A549 (cell line): ENCODE measurements around the gene OMP. TPM values are rescaled to one million over a fixed set of nuclear protein-coding genes. Genes with fewer than 3 reads are reported as not detected.

Source experiments
- ATAC-seq, 2 experiments: fragments of 200-7000 bp in 1 of 2; fragments of >200 bp in 1 of 2; cut with Nextera tagmentation in 1 of 2; cut with Tn5 transposase in 1 of 2; 3 replicates each; pipeline versions ENCODE4 v1.8.0 to v1.9.1; 2018 to 2020; ENCODE audit warnings: mild to moderate bottlenecking in 1 of 2, moderate library complexity in 1 of 2
- CTCF ChIA-PET: fragments of 300-600 bp; sonication (Branson Sonifier 250); formaldehyde crosslinking; extraction: SDS; loops from one replicate; lab custom pipeline; 2021; ENCODE audit warnings: antibody characterized with exemption, inconsistent platforms; lab: Yijun Ruan, JAX
- POLR2A ChIA-PET: fragments of 350-600 bp; formaldehyde crosslinking; extraction: SDS; loops from one replicate; lab custom pipeline; 2021; ENCODE audit warnings: antibody characterized with exemption, inconsistent platforms; lab: Yijun Ruan, JAX
- DNase-seq, 2 experiments: peaks; one replicate each; pipeline versions ENCODE4 v3.0.0 to v3.0.0-alpha.2; 2011 to 2016; ENCODE audit warnings: low read depth in 1 of 2, low spot score in 1 of 2
- FAIRE-seq: peaks from 2 replicates; lab custom pipeline; 2011; peaks lifted over from hg19 to GRCh38; lab: Jason Lieb, UNC
- H3K27ac ChIP-seq, 2 experiments: fragments of >200 bp; sonication (Bioruptor Twin); formaldehyde crosslinking; 3 replicates each; pipeline ENCODE4 v1.5.1; 2016 to 2017
- H3K4me1 ChIP-seq: fragments of >200 bp; sonication (Bioruptor Twin); formaldehyde crosslinking; 3 replicates; pipeline ENCODE4 v1.6.1; 2016
- H3K4me2 ChIP-seq: fragments of >200 bp; sonication (Bioruptor Twin); formaldehyde crosslinking; 3 replicates; pipeline ENCODE4 v1.6.1; 2016
- H3K4me3 ChIP-seq: fragments of >200 bp; sonication (Bioruptor Twin); formaldehyde crosslinking; 3 replicates; pipeline ENCODE4 v1.5.1; 2016
- H3K9me3 ChIP-seq: fragments of >200 bp; sonication (Bioruptor Twin); formaldehyde crosslinking; 3 replicates; pipeline ENCODE4 v1.6.1; 2016
- CBX2 ChIP-seq: fragments of 200-600 bp; sonication (generic); IDR thresholded peaks from 2 replicates; pipeline ENCODE4 v1.6.1; 2016; ENCODE audit warnings: low read depth, mild to moderate bottlenecking, borderline replicate concordance
- CHD4 ChIP-seq: fragments of 200-600 bp; sonication (generic); IDR thresholded peaks from 2 replicates; pipeline ENCODE4 v1.6.1; 2016; ENCODE audit warnings: antibody characterized with exemption, mild to moderate bottlenecking, borderline replicate concordance
- EHF ChIP-seq: fragments of 250-450 bp; sonication (Bioruptor Pico); IDR thresholded peaks from 2 replicates; pipeline ENCODE4 v1.5.0; 2020; ENCODE audit warnings: mild to moderate bottlenecking
- EHMT2 ChIP-seq: fragments of 200-600 bp; sonication (generic); IDR thresholded peaks from 2 replicates; pipeline ENCODE4 v1.6.1; 2016; ENCODE audit warnings: antibody characterized with exemption, low read depth, mild to moderate bottlenecking, moderate library complexity
- FOSB ChIP-seq: fragments of 250-450 bp; sonication (Bioruptor Pico); IDR thresholded peaks from 2 replicates; pipeline ENCODE4 v1.5.0; 2020; ENCODE audit warnings: mild to moderate bottlenecking, moderate library complexity
- FOXS1 ChIP-seq: fragments of 250-450 bp; sonication (Bioruptor Pico); IDR thresholded peaks from 2 replicates; pipeline ENCODE4 v1.5.0; 2020; ENCODE audit warnings: mild to moderate bottlenecking, moderate library complexity
- HDAC2 ChIP-seq: fragments of 200-600 bp; sonication (generic); IDR thresholded peaks from 2 replicates; pipeline ENCODE4 v1.6.1; 2016
- HEYL ChIP-seq: fragments of 250-450 bp; sonication (Bioruptor Pico); IDR thresholded peaks from 2 replicates; pipeline ENCODE4 v1.8.0; 2021; ENCODE audit warnings: mild to moderate bottlenecking, moderate library complexity
- HOXA7 ChIP-seq: fragments of 250-450 bp; sonication (Bioruptor Pico); IDR thresholded peaks from 2 replicates; pipeline ENCODE4 v1.5.0; 2020; ENCODE audit warnings: mild to moderate bottlenecking, moderate library complexity
- HOXB13 ChIP-seq: fragments of 250-450 bp; sonication (Bioruptor Pico); IDR thresholded peaks from 2 replicates; pipeline ENCODE4 v1.5.0; 2020; ENCODE audit warnings: low read depth, mild to moderate bottlenecking, moderate library complexity
- JUN ChIP-seq, 2 experiments: fragments of >200 bp; sonication (Bioruptor Twin); formaldehyde crosslinking; IDR thresholded peaks; 2 replicates in 1 of 2; 3 replicates in 1 of 2; pipeline ENCODE4 v1.6.1; 2016 to 2017
- KDM5A ChIP-seq: fragments of 200-600 bp; sonication (generic); IDR thresholded peaks from 2 replicates; pipeline ENCODE4 v1.6.1; 2016; ENCODE audit warnings: antibody characterized with exemption, mild to moderate bottlenecking
- MAZ ChIP-seq: fragments of 150-350 bp; IDR thresholded peaks from 2 replicates; pipeline ENCODE4 v1.6.1; 2014; ENCODE audit warnings: antibody characterized with exemption, low read depth, low read length, borderline replicate concordance
- NPAS2 ChIP-seq: fragments of 250-450 bp; sonication (Bioruptor Pico); IDR thresholded peaks from 2 replicates; pipeline ENCODE4 v1.8.0; 2022; ENCODE audit warnings: mild to moderate bottlenecking, moderate library complexity, borderline replicate concordance
- NR3C1 ChIP-seq: fragments of >200 bp; sonication (Bioruptor Twin); formaldehyde crosslinking; IDR thresholded peaks from 3 replicates; pipeline ENCODE4 v1.6.1; 2017
- POLR2AphosphoS2 ChIP-seq: conservative IDR thresholded peaks from 2 replicates; pipeline ENCODE4 v1.6.1; 2012; ENCODE audit warnings: low read length, improper control_type of control experiment, inconsistent platforms
- RARB ChIP-seq: fragments of 250-450 bp; sonication (Bioruptor Pico); IDR thresholded peaks from 2 replicates; pipeline ENCODE4 v1.8.0; 2021; ENCODE audit warnings: mild to moderate bottlenecking, moderate library complexity
- RFX5 ChIP-seq: fragments of 450-650 bp; IDR thresholded peaks from 2 replicates; pipeline ENCODE4 v1.7.1; 2014; ENCODE audit warnings: antibody characterized with exemption, mild to moderate bottlenecking, moderate library complexity
- RNF2 ChIP-seq: fragments of 200-600 bp; sonication (generic); IDR thresholded peaks from 2 replicates; pipeline ENCODE4 v1.6.1; 2016; ENCODE audit warnings: low read depth, mild to moderate bottlenecking, antibody characterized with exemption, moderate library complexity, borderline replicate concordance
- SMC3 ChIP-seq: fragments of >200 bp; sonication (Bioruptor Twin); formaldehyde crosslinking; IDR thresholded peaks from 3 replicates; pipeline ENCODE4 v1.6.1; 2018; ENCODE audit warnings: inconsistent platforms
- SREBF2 ChIP-seq: fragments of 450-650 bp; IDR thresholded peaks from 2 replicates; pipeline ENCODE4 v1.6.1; 2014; ENCODE audit warnings: mild to moderate bottlenecking, moderate library complexity
- TFCP2L1 ChIP-seq: fragments of 250-450 bp; sonication (Bioruptor Pico); IDR thresholded peaks from 2 replicates; pipeline ENCODE4 v1.5.0; 2021; ENCODE audit warnings: mild to moderate bottlenecking
- ZC3H11A ChIP-seq: fragments of 450-650 bp; IDR thresholded peaks from 2 replicates; pipeline ENCODE4 v1.6.1; 2014; ENCODE audit warnings: antibody characterized with exemption, mild to moderate bottlenecking
- ZFP36 ChIP-seq: fragments of 450-650 bp; IDR thresholded peaks from 2 replicates; pipeline ENCODE4 v1.6.1; 2014; ENCODE audit warnings: borderline replicate concordance; ENCODE audit not compliant: partially characterized antibody
- ZSCAN20 ChIP-seq: fragments of 250-450 bp; sonication (Bioruptor Pico); IDR thresholded peaks from 2 replicates; pipeline ENCODE4 v1.8.0; 2022; ENCODE audit warnings: mild to moderate bottlenecking, moderate library complexity
- WGBS: methylation state at CpG from one replicate; pipeline ENCODE4 v1.1.6; 2017; ENCODE audit errors: missing lambda C conversion rate; 5-methylcytosine and 5-hydroxymethylcytosine counted together
- polyA plus RNA-seq, 4 experiments: library from polyadenylated mRNA; depleted of rRNA in 3 of 4; stranded (reverse); fragments of >200 nt; fragmentation: RNase III in 1 of 4; extraction: RNeasy Plus Mini Kit Qiagen cat#74134 plus additional on column Dnase treatment in 1 of 4; gene quantifications; 2 replicates in 3 of 4; 3 replicates in 1 of 4; pipeline ENCODE4 v1.2.3, GENCODE V29; 2011 to 2017
- TF ChIP-seq, protein P1 (sequence below): fragments of >200 bp; sonication (Bioruptor Twin); formaldehyde crosslinking; IDR thresholded peaks from 2 replicates; pipeline ENCODE4 v1.6.1; 2016
- TF ChIP-seq, protein P2 (sequence below): IDR thresholded peaks from 2 replicates; pipeline ENCODE4 v1.6.1; 2012
- TF ChIP-seq, protein P3 (sequence below): fragments of 250-450 bp; sonication (Bioruptor Pico); IDR thresholded peaks from 2 replicates; pipeline ENCODE4 v1.5.0; 2021; ENCODE audit warnings: mild to moderate bottlenecking, moderate library complexity, borderline replicate concordance
- TF ChIP-seq, protein P4 (sequence below): fragments of 450-650 bp; IDR thresholded peaks from 2 replicates; pipeline ENCODE4 v1.6.1; 2014; ENCODE audit warnings: antibody characterized with exemption
- TF ChIP-seq, protein P5 (sequence below): IDR thresholded peaks from 2 replicates; pipeline ENCODE4 v1.6.1; 2012

Gene OMP
- polyA plus RNA-seq, 2 of the 4 experiments (the other 2 are of a cell fraction): not detected

DNA sequence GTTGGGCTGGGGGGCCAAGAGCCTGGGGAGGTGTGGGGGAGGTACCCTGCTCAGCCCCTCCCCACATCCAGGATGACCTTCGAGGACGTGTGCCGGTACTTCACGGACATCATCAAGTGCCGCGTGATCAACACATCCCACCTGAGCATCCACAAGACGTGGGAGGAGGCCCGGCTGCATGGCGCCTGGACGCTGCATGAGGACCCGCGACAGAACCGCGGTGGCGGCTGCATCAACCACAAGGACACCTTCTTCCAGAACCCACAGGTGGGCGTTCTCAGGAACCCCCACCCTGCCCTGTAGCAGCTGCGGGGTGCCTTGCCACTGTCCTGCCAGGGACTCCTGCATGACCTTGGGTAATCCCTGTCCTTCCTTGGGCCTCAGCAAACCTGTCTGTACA, 15.4 kb downstream of the OMP start:
- ChIA-PET POLR2A (no interaction called here), CTCF (interaction anchor here (0.6 to 23.6 kb wide), 7 partner anchors 9 to 383 kb away, joined by 3 to 290 read pairs (median 4); partner anchors contain the start of gene MYO7A)
- DNase-seq (no peak), ATAC-seq (no peak), FAIRE-seq (no peak)
- Histone ChIP-seq H3K27ac (no peak overlapping the region), H3K4me2 (no peak overlapping the region), H3K4me3 (no peak overlapping the region), H3K9me3 (no peaks in the 10 kb centered on the region), H3K4me1 (peaks cover 2% of the 10 kb centered on the region; the same call in 1 of the 3 replicates)
- WGBS: 81% methylated on average over 17 of the region's 17 CpGs
- TF ChIP-seq FOXS1 (CRISPR knock-in tag): no peak
- no peak for TF ChIP-seq KDM5A
- TF ChIP-seq HOXA7 (CRISPR knock-in tag): no peak
- no peak for TF ChIP-seq NPAS2 (CRISPR knock-in tag)
- TF ChIP-seq MAZ: no peak
- no peak for TF ChIP-seq HDAC2
- TF ChIP-seq ZFP36: no peak
- no peak for TF ChIP-seq SMC3
- TF ChIP-seq JUN (IDR thresholded peaks at IDR 0.05): no peak
- TF ChIP-seq RFX5: no peak
- no peak for TF ChIP-seq ZSCAN20

DNA sequence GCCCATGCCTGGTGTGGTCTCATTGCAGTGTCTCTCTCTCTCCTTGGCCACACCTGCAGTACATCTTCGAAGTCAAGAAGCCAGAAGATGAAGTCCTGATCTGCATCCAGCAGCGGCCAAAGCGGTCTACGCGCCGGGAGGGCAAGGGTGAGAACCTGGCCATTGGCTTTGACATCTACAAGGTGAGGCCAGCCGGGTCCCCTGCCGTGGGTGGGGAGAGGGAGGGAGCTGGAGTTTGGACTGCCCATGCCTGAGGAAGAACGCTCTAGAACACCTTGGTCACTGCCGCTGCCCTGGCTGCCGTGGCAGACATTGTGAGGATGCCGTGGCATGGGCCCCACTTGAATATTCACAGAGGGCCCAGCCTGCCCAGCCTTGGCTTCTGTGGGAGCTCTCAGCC, 16.3 kb downstream of the OMP start:
- ChIA-PET POLR2A (no interaction called here), CTCF (interaction anchor here (0.8 to 23.6 kb wide), 4 partner anchors 8 to 967 kb away, joined by 3 to 290 read pairs (median 32); partner anchors contain the start of gene MYO7A)
- TF ChIP-seq, protein P1, sequence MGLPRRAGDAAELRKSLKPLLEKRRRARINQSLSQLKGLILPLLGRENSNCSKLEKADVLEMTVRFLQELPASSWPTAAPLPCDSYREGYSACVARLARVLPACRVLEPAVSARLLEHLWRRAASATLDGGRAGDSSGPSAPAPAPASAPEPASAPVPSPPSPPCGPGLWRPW: no peak
- TF ChIP-seq, protein P2, sequence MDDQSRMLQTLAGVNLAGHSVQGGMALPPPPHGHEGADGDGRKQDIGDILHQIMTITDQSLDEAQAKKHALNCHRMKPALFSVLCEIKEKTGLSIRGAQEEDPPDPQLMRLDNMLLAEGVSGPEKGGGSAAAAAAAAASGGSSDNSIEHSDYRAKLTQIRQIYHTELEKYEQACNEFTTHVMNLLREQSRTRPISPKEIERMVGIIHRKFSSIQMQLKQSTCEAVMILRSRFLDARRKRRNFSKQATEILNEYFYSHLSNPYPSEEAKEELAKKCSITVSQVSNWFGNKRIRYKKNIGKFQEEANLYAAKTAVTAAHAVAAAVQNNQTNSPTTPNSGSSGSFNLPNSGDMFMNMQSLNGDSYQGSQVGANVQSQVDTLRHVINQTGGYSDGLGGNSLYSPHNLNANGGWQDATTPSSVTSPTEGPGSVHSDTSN: no peak
- no peak for TF ChIP-seq TFCP2L1 (CRISPR knock-in tag)
- no peak for TF ChIP-seq SREBF2
- no peak for TF ChIP-seq FOSB
- no peak for TF ChIP-seq ZFP36
- no peak for TF ChIP-seq EHMT2
- TF ChIP-seq, protein P3, sequence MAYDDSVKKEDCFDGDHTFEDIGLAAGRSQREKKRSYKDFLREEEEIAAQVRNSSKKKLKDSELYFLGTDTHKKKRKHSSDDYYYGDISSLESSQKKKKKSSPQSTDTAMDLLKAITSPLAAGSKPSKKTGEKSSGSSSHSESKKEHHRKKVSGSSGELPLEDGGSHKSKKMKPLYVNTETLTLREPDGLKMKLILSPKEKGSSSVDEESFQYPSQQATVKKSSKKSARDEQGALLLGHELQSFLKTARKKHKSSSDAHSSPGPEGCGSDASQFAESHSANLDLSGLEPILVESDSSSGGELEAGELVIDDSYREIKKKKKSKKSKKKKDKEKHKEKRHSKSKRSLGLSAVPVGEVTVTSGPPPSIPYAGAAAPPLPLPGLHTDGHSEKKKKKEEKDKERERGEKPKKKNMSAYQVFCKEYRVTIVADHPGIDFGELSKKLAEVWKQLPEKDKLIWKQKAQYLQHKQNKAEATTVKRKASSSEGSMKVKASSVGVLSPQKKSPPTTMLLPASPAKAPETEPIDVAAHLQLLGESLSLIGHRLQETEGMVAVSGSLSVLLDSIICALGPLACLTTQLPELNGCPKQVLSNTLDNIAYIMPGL (CRISPR knock-in tag): no peak
- TF ChIP-seq, protein P4, sequence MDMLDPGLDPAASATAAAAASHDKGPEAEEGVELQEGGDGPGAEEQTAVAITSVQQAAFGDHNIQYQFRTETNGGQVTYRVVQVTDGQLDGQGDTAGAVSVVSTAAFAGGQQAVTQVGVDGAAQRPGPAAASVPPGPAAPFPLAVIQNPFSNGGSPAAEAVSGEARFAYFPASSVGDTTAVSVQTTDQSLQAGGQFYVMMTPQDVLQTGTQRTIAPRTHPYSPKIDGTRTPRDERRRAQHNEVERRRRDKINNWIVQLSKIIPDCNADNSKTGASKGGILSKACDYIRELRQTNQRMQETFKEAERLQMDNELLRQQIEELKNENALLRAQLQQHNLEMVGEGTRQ: no peak
- no peak for TF ChIP-seq RFX5

DNA sequence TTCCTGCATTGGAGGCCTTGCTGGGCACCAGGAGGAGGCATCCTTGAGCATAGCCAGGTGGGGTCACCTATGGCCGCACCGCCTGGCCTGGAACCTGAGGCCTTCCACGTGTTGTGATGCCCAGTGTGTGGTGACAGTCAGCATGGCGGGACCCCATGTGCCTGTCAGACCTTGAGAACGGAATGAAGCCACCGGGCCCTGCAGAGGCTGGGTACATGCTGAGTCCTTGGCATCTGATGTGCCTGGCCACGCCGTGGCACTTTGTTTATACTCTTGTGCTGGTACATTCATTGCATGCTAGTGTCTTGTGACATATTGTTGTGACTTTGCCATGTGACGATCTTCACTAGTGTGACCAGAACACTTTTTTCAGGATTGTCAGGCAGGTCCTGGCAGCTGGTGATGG, 16.9 kb downstream of the OMP start:
- CTCF ChIA-PET: interaction anchor here (0.5 to 23.6 kb wide), 6 partner anchors 8 to 967 kb away, joined by 3 to 290 read pairs (median 4); partner anchors contain the start of gene MYO7A
- POLR2A ChIA-PET: no interaction called here
- no peak overlapping the region for H3K4me3 ChIP-seq
- H3K9me3 ChIP-seq: no peaks in the 10 kb centered on the region
- no peak overlapping the region for H3K27ac ChIP-seq
- DNase-seq: no peak
- no peaks in the 10 kb centered on the region for H3K4me1 ChIP-seq
- no peak overlapping the region for H3K4me2 ChIP-seq
- no peak for ATAC-seq
- FAIRE-seq: no peak
- WGBS: 81% methylated on average over 7 of the region's 9 CpGs
- TF ChIP-seq NR3C1 (no peak), KDM5A (no peak), CBX2 (no peak), HOXB13 (CRISPR knock-in tag) (no peak), EHF (no peak), HEYL (no peak), RARB (no peak), ZC3H11A (no peak), ZSCAN20 (no peak), CHD4 (no peak), RNF2 (no peak), FOXS1 (CRISPR knock-in tag) (no peak), TFCP2L1 (CRISPR knock-in tag) (no peak), POLR2AphosphoS2 (no peak)
- TF ChIP-seq, protein P5, sequence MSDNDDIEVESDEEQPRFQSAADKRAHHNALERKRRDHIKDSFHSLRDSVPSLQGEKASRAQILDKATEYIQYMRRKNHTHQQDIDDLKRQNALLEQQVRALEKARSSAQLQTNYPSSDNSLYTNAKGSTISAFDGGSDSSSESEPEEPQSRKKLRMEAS: no peak
- TF ChIP-seq, protein P4: no peak

More for the DNA sequence above, 16.3 kb downstream of the OMP start:
- Histone ChIP-seq H3K9me3 (no peaks in the 10 kb centered on the region), H3K27ac (no peak overlapping the region), H3K4me2 (no peak overlapping the region), H3K4me3 (no peak overlapping the region), H3K4me1 (no peaks in the 10 kb centered on the region)
- DNase-seq: no peak
- no peak for FAIRE-seq
- WGBS: 94% methylated on average over 11 of the region's 12 CpGs
- ATAC-seq: no peak
